H1 (cell line): ENCODE data around the gene GRID1. TPM values are rescaled to one million over a fixed set of nuclear protein-coding genes. Genes with fewer than 3 reads are reported as not detected.

Source experiments
- CTCF ChIA-PET: fragments of 300-600 bp; sonication (Branson Sonifier 250); formaldehyde crosslinking; loops from one replicate; lab custom pipeline; 2021; ENCODE audit not compliant: partially characterized antibody; lab: Charles Lee
- POLR2A ChIA-PET: fragments of 300-600 bp; sonication (Branson Sonifier 250); formaldehyde crosslinking; loops from one replicate; lab custom pipeline; 2021; ENCODE audit warnings: inconsistent platforms; ENCODE audit not compliant: partially characterized antibody; lab: Charles Lee
- DNase-seq, 2 experiments: peaks; one replicate each; pipeline versions ENCODE4 v3.0.0 to v3.0.0-alpha.2; 2010 to 2022; ENCODE audit warnings: low spot score in 2 of 2, low read depth in 1 of 2, mixed read lengths in 1 of 2
- FAIRE-seq: peaks from 2 replicates; lab custom pipeline; 2011; peaks lifted over from hg19 to GRCh38; lab: Jason Lieb, UNC
- H2AFZ ChIP-seq: 2 replicates; pipeline ENCODE4 v1.8.1; 2012; ENCODE audit warnings: low read length, inconsistent platforms
- H2AK5ac ChIP-seq: 2 replicates; pipeline ENCODE4 v1.6.1; 2013; ENCODE audit warnings: low read depth, low read length
- H2BK120ac ChIP-seq: replicated peaks from 2 replicates; pipeline ENCODE3; 2013; ENCODE audit warnings: low read depth, low read length, inconsistent platforms
- H2BK12ac ChIP-seq: 2 replicates; pipeline ENCODE4 v1.6.1; 2013; ENCODE audit warnings: low read depth, low read length
- H2BK15ac ChIP-seq: 2 replicates; pipeline ENCODE4 v1.6.1; 2013; ENCODE audit warnings: low read length
- H2BK20ac ChIP-seq: 2 replicates; pipeline ENCODE4 v1.6.1; 2013; ENCODE audit warnings: low read length
- H2BK5ac ChIP-seq: 2 replicates; pipeline ENCODE4 v1.6.1; 2013; ENCODE audit warnings: low read depth, low read length
- H3K14ac ChIP-seq: 2 replicates; pipeline ENCODE4 v1.6.1; 2013; ENCODE audit warnings: inconsistent platforms; ENCODE audit not compliant: insufficient read length
- H3K18ac ChIP-seq: 2 replicates; pipeline ENCODE4 v1.6.1; 2013; ENCODE audit warnings: low read length; ENCODE audit errors: extremely low read depth
- H3K23ac ChIP-seq: 2 replicates; pipeline ENCODE4 v1.6.1; 2013; ENCODE audit warnings: inconsistent platforms; ENCODE audit not compliant: insufficient read length
- H3K23me2 ChIP-seq: 2 replicates; pipeline ENCODE4 v1.6.1; 2013; ENCODE audit warnings: low read depth, low read length
- H3K27ac ChIP-seq: 2 replicates; pipeline ENCODE4 v1.6.1; 2011; ENCODE audit warnings: low read depth, low read length, inconsistent platforms
- H3K27me3 ChIP-seq, 4 experiments: replicated peaks in 1 of 4; 1 replicate in 1 of 4; 2 replicates in 3 of 4; pipeline versions ENCODE4 v1.6.1 to v1.8.1; 2011 to 2013; ENCODE audit warnings: low read length in 3 of 4, mild to moderate bottlenecking in 3 of 4, inconsistent platforms in 2 of 4, mixed read lengths in 2 of 4, moderate library complexity in 1 of 4; ENCODE audit not compliant: control insufficient read depth in 3 of 4, insufficient read depth in 3 of 4; ENCODE audit errors: extremely low read depth in 1 of 4
- H3K36me3 ChIP-seq, 4 experiments: 2 replicates each; pipeline versions ENCODE4 v1.6.1 to v1.8.1; 2011 to 2013; ENCODE audit warnings: mild to moderate bottlenecking in 4 of 4, low read length in 3 of 4, moderate library complexity in 2 of 4, control low read depth in 1 of 4, inconsistent platforms in 1 of 4; ENCODE audit not compliant: insufficient read depth in 4 of 4, control insufficient read depth in 2 of 4
- H3K4ac ChIP-seq: replicated peaks from 2 replicates; pipeline ENCODE3; 2013; ENCODE audit warnings: low read length, low read depth, mixed read lengths, inconsistent platforms; ENCODE audit not compliant: insufficient read length
- H3K4me1 ChIP-seq, 4 experiments: replicated peaks in 1 of 4; 1 replicate in 1 of 4; 2 replicates in 3 of 4; pipeline versions ENCODE4 v1.6.1 to v1.8.1; 2011 to 2013; ENCODE audit warnings: low read length in 3 of 4, inconsistent platforms in 2 of 4, mixed read lengths in 1 of 4; ENCODE audit not compliant: insufficient read depth in 4 of 4, control insufficient read depth in 3 of 4
- H3K4me2 ChIP-seq, 2 experiments: 2 replicates each; pipeline versions ENCODE4 v1.6.1 to v1.8.1; 2011 to 2013; ENCODE audit warnings: low read depth in 2 of 2, low read length in 2 of 2, control low read depth in 1 of 2, inconsistent platforms in 1 of 2, mild to moderate bottlenecking in 1 of 2; ENCODE audit not compliant: insufficient read depth in 1 of 2
- H3K4me3 ChIP-seq, 4 experiments: fragments of 200-600, 300-600 bp in 1 of 4; sonication (generic), shearing (Covaris generic), sonication (Bioruptor Twin) in 1 of 4; 2 replicates each; pipeline versions ENCODE4 v1.5.1 to v1.8.1; 2011 to 2016; ENCODE audit warnings: low read length in 4 of 4, low read depth in 3 of 4, control low read depth in 2 of 4, inconsistent platforms in 2 of 4, mild to moderate bottlenecking in 2 of 4, mixed read lengths in 1 of 4, moderate library complexity in 1 of 4; ENCODE audit not compliant: insufficient read depth in 2 of 4; ENCODE audit errors: extremely low read depth in 1 of 4
- H3K56ac ChIP-seq: replicated peaks from 2 replicates; pipeline ENCODE3; 2013; ENCODE audit warnings: low read depth, mild to moderate bottlenecking, mixed read lengths, low read length, inconsistent platforms; ENCODE audit not compliant: insufficient read length
- H3K79me1 ChIP-seq: 2 replicates; pipeline ENCODE4 v1.6.1; 2013; ENCODE audit warnings: low read depth, low read length, control low read depth
- H3K79me2 ChIP-seq, 2 experiments: 2 replicates each; pipeline versions ENCODE4 v1.6.1 to v1.8.1; 2012 to 2013; ENCODE audit warnings: low read length in 2 of 2, mild to moderate bottlenecking in 2 of 2, inconsistent platforms in 1 of 2; ENCODE audit not compliant: insufficient read depth in 2 of 2, control insufficient read depth in 1 of 2
- H3K9ac ChIP-seq, 4 experiments: replicated peaks in 1 of 4; 1 replicate in 1 of 4; 2 replicates in 3 of 4; pipeline versions ENCODE4 v1.6.1 to v1.8.1; 2011 to 2013; ENCODE audit warnings: low read depth in 3 of 4, low read length in 3 of 4, control low read depth in 2 of 4, mild to moderate bottlenecking in 2 of 4, moderate library complexity in 2 of 4, inconsistent platforms in 1 of 4; ENCODE audit errors: extremely low read depth in 1 of 4
- H3K9me3 ChIP-seq, 2 experiments: 2 replicates each; pipeline versions ENCODE4 v1.6.1 to v1.8.1; 2012 to 2013; ENCODE audit warnings: mild to moderate bottlenecking in 2 of 2, moderate library complexity in 2 of 2, control low read depth in 1 of 2, inconsistent platforms in 1 of 2, low read depth in 1 of 2, low read length in 1 of 2, mixed read lengths in 1 of 2; ENCODE audit not compliant: insufficient read depth in 2 of 2
- H4K20me1 ChIP-seq, 2 experiments: replicated peaks in 1 of 2; 2 replicates each; pipeline versions ENCODE3 to v1.8.1; 2011 to 2013; ENCODE audit warnings: inconsistent platforms in 2 of 2, low read length in 2 of 2, mild to moderate bottlenecking in 1 of 2; ENCODE audit not compliant: insufficient read depth in 2 of 2, control insufficient read depth in 1 of 2
- H4K5ac ChIP-seq: 2 replicates; pipeline ENCODE4 v1.6.1; 2013; ENCODE audit warnings: low read length, low read depth, mixed read lengths, inconsistent platforms; ENCODE audit not compliant: insufficient read length
- H4K8ac ChIP-seq: 2 replicates; pipeline ENCODE4 v1.8.0; 2013; ENCODE audit warnings: mild to moderate bottlenecking, moderate library complexity, low read length, inconsistent platforms; ENCODE audit not compliant: insufficient read depth; ENCODE audit errors: extremely low read depth
- H4K91ac ChIP-seq: replicated peaks from 2 replicates; pipeline ENCODE3; 2013; ENCODE audit warnings: low read length, mixed read lengths, inconsistent platforms; ENCODE audit not compliant: insufficient read length
- ASH2L ChIP-seq: fragments of 200-600, 300-600 bp; sonication (generic); IDR thresholded peaks from one replicate; pipeline ENCODE4 v1.7.1; 2017; ENCODE audit warnings: low read length
- CHD2 ChIP-seq: IDR thresholded peaks from 2 replicates; pipeline ENCODE4 v1.6.1; 2012; ENCODE audit warnings: low read length, improper control_type of control experiment
- CTCF ChIP-seq, 3 experiments: IDR thresholded peaks; 1 replicate in 2 of 3; 2 replicates in 1 of 3; pipeline versions ENCODE4 v1.5.1 to v1.6.1; 2011; ENCODE audit warnings: low read length in 3 of 3, mild to moderate bottlenecking in 3 of 3, inconsistent platforms in 2 of 3, low read depth in 1 of 3, moderate library complexity in 1 of 3; ENCODE audit not compliant: insufficient read depth in 1 of 3; ENCODE audit errors: control extremely low read depth in 1 of 3
- EP300 ChIP-seq, 2 experiments: IDR thresholded peaks; 1 replicate in 1 of 2; 2 replicates in 1 of 2; pipeline ENCODE4 v1.6.1; 2011 to 2012; ENCODE audit warnings: low read depth in 2 of 2, low read length in 2 of 2, mild to moderate bottlenecking in 2 of 2, borderline replicate concordance in 1 of 2, inconsistent platforms in 1 of 2, moderate library complexity in 1 of 2
- EZH2 ChIP-seq: fragments of 200-600 bp; sonication (generic); IDR thresholded peaks from 2 replicates; pipeline ENCODE4 v1.7.1; 2012; ENCODE audit warnings: low read depth, mild to moderate bottlenecking, moderate library complexity, low read length, inconsistent platforms; ENCODE audit not compliant: severe bottlenecking
- FOSL1 ChIP-seq: IDR thresholded peaks from 2 replicates; pipeline ENCODE4 v1.6.1; 2011; ENCODE audit warnings: mild to moderate bottlenecking, low read depth, low read length, moderate library complexity; ENCODE audit not compliant: insufficient read depth
- POLR2A ChIP-seq, 2 experiments: IDR thresholded peaks; 1 replicate in 1 of 2; 2 replicates in 1 of 2; pipeline ENCODE4 v1.6.1; 2011; ENCODE audit warnings: low read depth in 2 of 2, low read length in 2 of 2, mild to moderate bottlenecking in 2 of 2; ENCODE audit errors: control extremely low read depth in 1 of 2
- POU5F1 ChIP-seq: IDR thresholded peaks from 2 replicates; pipeline ENCODE4 v1.6.1; 2011; ENCODE audit warnings: low read depth, mild to moderate bottlenecking, low read length, moderate library complexity
- RFX5 ChIP-seq: IDR thresholded peaks from 2 replicates; pipeline ENCODE4 v1.6.1; 2011; ENCODE audit warnings: low read depth, low read length, improper control_type of control experiment, borderline replicate concordance
- RXRA ChIP-seq: IDR thresholded peaks from 2 replicates; pipeline ENCODE4 v1.6.1; 2011; ENCODE audit warnings: low read depth, mild to moderate bottlenecking, low read length, moderate library complexity; ENCODE audit not compliant: insufficient read depth
- SUZ12 ChIP-seq: fragments of 200-600 bp; sonication (generic); IDR thresholded peaks from 2 replicates; pipeline ENCODE4 v1.6.1; 2012; ENCODE audit warnings: mild to moderate bottlenecking, inconsistent platforms, low read length, moderate library complexity, mixed read lengths
- TBP ChIP-seq: IDR thresholded peaks from 2 replicates; pipeline ENCODE4 v1.6.1; 2011; ENCODE audit warnings: low read depth, low read length, improper control_type of control experiment
- TCF12 ChIP-seq: IDR thresholded peaks from 2 replicates; pipeline ENCODE4 v1.6.1; 2011; ENCODE audit warnings: low read depth, mild to moderate bottlenecking, low read length
- TEAD4 ChIP-seq: IDR thresholded peaks from 2 replicates; pipeline ENCODE4 v1.6.1; 2012; ENCODE audit warnings: low read depth, low read length, inconsistent platforms, mixed read lengths
- polyA plus RNA-seq, 7 experiments: library from polyadenylated mRNA; depleted of rRNA in 3 of 7; stranded (reverse) in 5 of 7; unstranded in 2 of 7; fragments of >200 nt in 5 of 7; fragments of 200-250 nt in 2 of 7; gene quantifications; 1 replicate in 5 of 7; 2 replicates in 1 of 7; 4 replicates in 1 of 7; pipeline versions ENCODE4 v1.2.1 to v1.2.3, GENCODE V29; 2011 to 2013; ENCODE audit warnings: missing spikeins in 2 of 7, mixed read lengths in 2 of 7
- total RNA-seq: library from RNA; stranded (reverse); fragmentation: NEBNext Ultra II Directional; extraction: Animal tissue kit (Norgen Biotek cat#: 25700); gene quantifications from 2 replicates; pipeline ENCODE4 v1.2.1, GENCODE V29; 2021

GRID1 gene
- total and polyA plus RNA-seq, 2 of the 8 experiments (the other 6 are each of a cell fraction or from before 2014, with no cell fraction given), result 0.22 to 0.30 TPM

- Histone ChIP-seq H2AFZ (no peak overlapping the region), H3K18ac (no peak overlapping the region), H2BK120ac (no peak overlapping the region), H3K9me3 (no peaks in the 10 kb centered on the region), H3K14ac (no peak overlapping the region), H3K23ac (no peak overlapping the region), H2BK20ac (no peak overlapping the region), H3K27me3 (no peaks in the 10 kb centered on the region), H4K91ac (no peak overlapping the region), H3K4me1 (no peaks in the 10 kb centered on the region), H4K20me1 (no peaks in the 10 kb centered on the region), H2AK5ac (no peak overlapping the region), H3K79me1 (no peaks in the 10 kb centered on the region), H3K27ac (no peak overlapping the region), H2BK12ac (no peak overlapping the region), H3K79me2 (no peaks in the 10 kb centered on the region), H3K23me2 (no peaks in the 10 kb centered on the region; the same call in 1 of the 2 replicates), H4K8ac (no peak overlapping the region), H3K56ac (no peak overlapping the region), H2BK5ac (no peak overlapping the region), H3K4me2 (no peak overlapping the region; a peak in 1 of 4 replicates), H3K9ac (no peak overlapping the region), H4K5ac (no peak overlapping the region), H3K4me3 (no peak overlapping the region), H3K36me3 (no peaks in the 10 kb centered on the region), H3K4ac (no peak overlapping the region), H2BK15ac (no peak overlapping the region)
- ChIA-PET CTCF (no interaction called here), POLR2A (no interaction called here)
- peak; percentile 48 for FAIRE-seq
- no peak for DNase-seq
- TF ChIP-seq RFX5 (no peak), RXRA (no peak), CHD2 (no peak), TEAD4 (no peak), TBP (no peak), EZH2 (no peak), POLR2A (IDR thresholded peaks at IDR 0.05; ENCODE audit: control extremely low read depth in 1 of 2, low read depth in 2 of 2, low read length in 2 of 2) (no peak), POU5F1 (peak; percentile 88), ASH2L (no peak), EP300 (IDR thresholded peaks at IDR 0.05; ENCODE audit: borderline replicate concordance in 1 of 2, low read depth in 2 of 2, low read length in 2 of 2) (peak in 1 of 2 experiments; percentile 58; a peak in 1 of 3 replicates), CTCF (IDR thresholded peaks at IDR 0.05; ENCODE audit: control extremely low read depth in 1 of 3, insufficient read depth in 1 of 3, low read depth in 1 of 3, low read length in 3 of 3) (no peak), FOSL1 (no peak), SUZ12 (no peak), TCF12 (peak; percentile 92)
Measured at GRCh38 chr10:85891472-85891871, 475.1 kb downstream of the GRID1 start.
